Keratinocyte (primary cell): ENCODE measurements around the gene PRKN. TPM values are rescaled to one million over a fixed set of nuclear protein-coding genes. Genes with fewer than 3 reads are reported as not detected.

ENCODE experiments used
- DNase-seq: peaks from one replicate; pipeline ENCODE4 v3.0.0-alpha.2; 2011; ENCODE audit warnings: low read depth, missing footprints, low spot score
- FAIRE-seq: peaks from 2 replicates; lab custom pipeline; 2011; peaks lifted over from hg19 to GRCh38; lab: Jason Lieb, UNC
- H2AFZ ChIP-seq: 2 replicates; pipeline ENCODE4 v1.6.0; 2012; ENCODE audit warnings: low read length, control low read depth, inconsistent platforms; ENCODE audit not compliant: control insufficient read depth
- H3K27ac ChIP-seq: 2 replicates; pipeline ENCODE4 v1.5.1; 2011; ENCODE audit warnings: low read length; ENCODE audit not compliant: control insufficient read depth, insufficient read depth
- H3K27me3 ChIP-seq: 3 replicates; pipeline ENCODE4 v1.6.0; 2011; ENCODE audit warnings: low read length; ENCODE audit not compliant: control insufficient read depth, insufficient read depth; ENCODE audit errors: extremely low read depth
- H3K36me3 ChIP-seq, 2 experiments: 2 replicates in 1 of 2; 3 replicates in 1 of 2; pipeline ENCODE4 v1.5.1; 2011; ENCODE audit warnings: low read length in 2 of 2, mild to moderate bottlenecking in 1 of 2; ENCODE audit not compliant: control insufficient read depth in 2 of 2, insufficient read depth in 2 of 2; ENCODE audit errors: extremely low read depth in 1 of 2
- H3K4me1 ChIP-seq: 3 replicates; pipeline ENCODE4 v1.5.1; 2011; ENCODE audit warnings: low read length; ENCODE audit not compliant: control insufficient read depth, insufficient read depth; ENCODE audit errors: extremely low read depth
- H3K4me2 ChIP-seq: 3 replicates; pipeline ENCODE4 v1.6.0; 2011; ENCODE audit warnings: low read depth, low read length; ENCODE audit not compliant: control insufficient read depth, insufficient read depth; ENCODE audit errors: extremely low read depth
- H3K4me3 ChIP-seq, 3 experiments: fragments of 200-600 bp in 1 of 3; sonication (generic) in 1 of 3; 2 replicates in 2 of 3; 3 replicates in 1 of 3; pipeline ENCODE4 v1.5.1; 2011 to 2016; ENCODE audit warnings: low read length in 3 of 3, mild to moderate bottlenecking in 3 of 3, control low read depth in 2 of 3, inconsistent platforms in 1 of 3, low read depth in 1 of 3, mixed read lengths in 1 of 3, mixed run types in 1 of 3, moderate library complexity in 1 of 3; ENCODE audit not compliant: control insufficient read depth in 2 of 3, insufficient read depth in 2 of 3; ENCODE audit errors: extremely low read depth in 1 of 3
- H3K79me2 ChIP-seq: 2 replicates; pipeline ENCODE4 v1.6.0; 2012; ENCODE audit warnings: low read length; ENCODE audit not compliant: control insufficient read depth, insufficient read depth
- H3K9ac ChIP-seq: 3 replicates; pipeline ENCODE4 v1.6.0; 2011; ENCODE audit warnings: low read length; ENCODE audit not compliant: control insufficient read depth, insufficient read depth; ENCODE audit errors: extremely low read depth
- H3K9me1 ChIP-seq: 3 replicates; pipeline ENCODE4 v1.6.0; 2011; ENCODE audit warnings: low read length; ENCODE audit not compliant: control insufficient read depth, insufficient read depth; ENCODE audit errors: extremely low read depth
- H3K9me3 ChIP-seq: 2 replicates; pipeline ENCODE4 v1.5.1; 2012; ENCODE audit warnings: low read depth, low read length; ENCODE audit not compliant: control insufficient read depth
- H4K20me1 ChIP-seq: 3 replicates; pipeline ENCODE4 v1.6.0; 2011; ENCODE audit warnings: low read length; ENCODE audit not compliant: control insufficient read depth, insufficient read depth; ENCODE audit errors: extremely low read depth
- CTCF ChIP-seq, 3 experiments: IDR thresholded peaks in 1 of 3; conservative IDR thresholded peaks in 1 of 3; optimal IDR thresholded peaks in 1 of 3; 2 replicates in 2 of 3; 3 replicates in 1 of 3; pipeline versions ENCODE3 to v1.5.1; 2011; ENCODE audit warnings: low read length in 3 of 3, mild to moderate bottlenecking in 3 of 3, moderate library complexity in 2 of 3, control low read depth in 1 of 3, inconsistent platforms in 1 of 3; ENCODE audit not compliant: insufficient read depth in 2 of 3; ENCODE audit errors: extremely low read depth in 1 of 3
- EZH2 ChIP-seq: IDR thresholded peaks from one replicate; pipeline ENCODE4 v1.6.1; 2012; ENCODE audit warnings: inconsistent platforms, mild to moderate bottlenecking, low read length, moderate library complexity
- dilution Hi-C: fragments of 300-500 bp; cut with MboI; formaldehyde crosslinking; loops from one replicate; pipeline ENCODE4 v1.7.0; 2020; ENCODE audit warnings: low sequenced_read_pairs; ENCODE audit not compliant: extremely low pct_ligation_motif_present
- polyA plus RNA-seq, 5 experiments: library from polyadenylated mRNA; depleted of rRNA in 3 of 5; stranded (reverse) in 3 of 5; stranded (forward) in 1 of 5; unstranded in 1 of 5; fragments of >200 nt; gene quantifications; 1 replicate in 1 of 5; 2 replicates in 3 of 5; 3 replicates in 1 of 5; pipeline versions ENCODE4 v1.2.1 to v1.2.3, GENCODE V29; 2011 to 2012; ENCODE audit warnings: missing spikeins in 2 of 5, low read depth in 1 of 5, low replicate concordance in 1 of 5

The PRKN gene
- polyA plus RNA-seq, 1 donor (not counting 4 experiments of a cell fraction or from before 2014, with no cell fraction given), result 0.67 TPM

- no peaks in the 10 kb centered on the region for H4K20me1 ChIP-seq
- no peaks in the 10 kb centered on the region for H3K9me3 ChIP-seq
- H3K79me2 ChIP-seq, result no peaks in the 10 kb centered on the region
- no peak overlapping the region for H2AFZ ChIP-seq
- FAIRE-seq, result no peak
- no peaks in the 10 kb centered on the region for H3K4me1 ChIP-seq
- H3K36me3 ChIP-seq, result no peaks in the 10 kb centered on the region
- no peak overlapping the region for H3K4me2 ChIP-seq
- no peak for TF ChIP-seq CTCF (optimal IDR thresholded peaks at IDR 0.05 in 1 of 3, IDR thresholded peaks at IDR 0.05 in 1 of 3, conservative IDR thresholded peaks at IDR 0.05 in 1 of 3; ENCODE audit: extremely low read depth in 1 of 3, insufficient read depth in 2 of 3, low read length in 3 of 3)
- no peak for TF ChIP-seq EZH2
- no peaks in the 10 kb centered on the region for H3K27me3 ChIP-seq
- dilution Hi-C loops, result no loop called here
- H3K27ac ChIP-seq, result no peak overlapping the region
- no peak overlapping the region for H3K9ac ChIP-seq
- DNase-seq, result no peak
- no peak overlapping the region for H3K4me3 ChIP-seq
- H3K9me1 ChIP-seq, result no peaks in the 10 kb centered on the region
Measured at GRCh38 chr6:161641175-161641574, 1086.4 kb downstream of the PRKN start.

GRCh38 chr6:161639772-161640171, 1087.8 kb downstream of the PRKN start:
- H3K36me3 ChIP-seq, result no peaks in the 10 kb centered on the region
- no peaks in the 10 kb centered on the region for H4K20me1 ChIP-seq
- dilution Hi-C loops, result no loop called here
- H2AFZ ChIP-seq, result no peak overlapping the region
- H3K9me1 ChIP-seq, result no peaks in the 10 kb centered on the region
- no peak for DNase-seq
- no peak for FAIRE-seq
- TF ChIP-seq CTCF (optimal IDR thresholded peaks at IDR 0.05 in 1 of 3, IDR thresholded peaks at IDR 0.05 in 1 of 3, conservative IDR thresholded peaks at IDR 0.05 in 1 of 3; ENCODE audit: extremely low read depth in 1 of 3, insufficient read depth in 2 of 3, low read length in 3 of 3) (no peak), EZH2 (no peak)
- H3K9ac ChIP-seq, result no peak overlapping the region
- no peak overlapping the region for H3K4me2 ChIP-seq
- H3K27me3 ChIP-seq, result no peaks in the 10 kb centered on the region
- no peaks in the 10 kb centered on the region for H3K79me2 ChIP-seq
- no peak overlapping the region for H3K27ac ChIP-seq
- H3K4me1 ChIP-seq, result no peaks in the 10 kb centered on the region
- H3K9me3 ChIP-seq, result no peaks in the 10 kb centered on the region
- H3K4me3 ChIP-seq, result no peak overlapping the region
